Heart left ventricle (tissue), 16 donors: ENCODE results near the gene OR51V1. TPM values are rescaled to one million over a fixed set of nuclear protein-coding genes. Genes with fewer than 3 reads are reported as not detected.
"Not testable (repeated sequence)": the region's sequence is repeated elsewhere in the genome, so short reads cannot be mapped to it uniquely, and the experiment has no call there.

Experiments used
- ATAC-seq, 4 donors: fragments of 200-7000 bp; cut with Tn5 transposase; one replicate each; pipeline ENCODE4 v1.9.1; 2020 to 2022; ENCODE audit warnings: moderate library complexity in 4 of 4, mild to moderate bottlenecking in 3 of 4, moderate number of reproducible peaks in 1 of 4
- DNase-seq, 5 donors: peaks; one replicate each; pipeline ENCODE4 v3.0.0-alpha.2; 2020
- H3K27ac ChIP-seq, 12 donors: fragments of 200-600 bp; sonication (generic) in 4 of 12; one replicate each; pipeline versions ENCODE4 v1.5.0 to v1.8.0; 2016 to 2022; ENCODE audit warnings: mild to moderate bottlenecking in 2 of 12
- H3K27me3 ChIP-seq, 9 donors: fragments of 200-600 bp; sonication (generic) in 2 of 9; one replicate each; pipeline versions ENCODE4 v1.5.1 to v1.8.0; 2016 to 2022; ENCODE audit warnings: mild to moderate bottlenecking in 3 of 9
- H3K36me3 ChIP-seq, 9 donors: fragments of 200-600 bp; sonication (generic) in 2 of 9; one replicate each; pipeline versions ENCODE4 v1.5.0 to v1.8.0; 2018 to 2022; ENCODE audit warnings: mild to moderate bottlenecking in 2 of 9
- H3K4me1 ChIP-seq, 12 donors: fragments of 200-600 bp; sonication (generic) in 4 of 12; one replicate each; pipeline versions ENCODE4 v1.5.0 to v1.8.0; 2016 to 2022; ENCODE audit warnings: mild to moderate bottlenecking in 3 of 12
- H3K4me3 ChIP-seq, 12 donors: fragments of 200-600 bp; sonication (generic) in 4 of 12; one replicate each; pipeline versions ENCODE4 v1.5.0 to v1.8.0; 2017 to 2022; ENCODE audit warnings: mild to moderate bottlenecking in 9 of 12, moderate library complexity in 4 of 12
- H3K9me3 ChIP-seq, 12 donors: fragments of 200-600 bp; sonication (generic) in 4 of 12; one replicate each; pipeline versions ENCODE4 v1.5.0 to v1.8.0; 2016 to 2022; ENCODE audit warnings: mild to moderate bottlenecking in 1 of 12
- CTCF ChIP-seq, 12 donors: fragments of 200-600 bp; sonication (generic) in 4 of 12; IDR thresholded peaks; one replicate each; pipeline versions ENCODE4 v1.5.0 to v1.8.0; 2018 to 2022; ENCODE audit warnings: antibody characterized with exemption in 12 of 12, mild to moderate bottlenecking in 5 of 12
- POLR2A ChIP-seq, 2 donors: fragments of 450-650 bp; IDR thresholded peaks; one replicate each; pipeline ENCODE4 v1.6.1; 2017; ENCODE audit warnings: antibody characterized with exemption in 2 of 2, mild to moderate bottlenecking in 2 of 2, moderate library complexity in 2 of 2
- WGBS, 4 donors: extraction: QIAGEN DNeasy Blood & Tissue Kit in 2 of 4; methylation state at CpG; one replicate each; pipeline versions ENCODE4 v1.1.5 to v1.1.7; 2013 to 2018; 5-methylcytosine and 5-hydroxymethylcytosine counted together
- intact Hi-C, 10 donors: fragments of 100-400 bp; cut with DNase I; formaldehyde crosslinking; loops; one replicate each; pipeline versions ENCODE4 v1.11.1 to v1.14.2; 2022
- long read RNA-seq, 3 donors: library from polyadenylated mRNA; unstranded; transcript quantifications; one replicate each; pipeline ENCODE4 v2.0.0, GENCODE V29; 2020 to 2021
- polyA plus RNA-seq, 2 donors: library from polyadenylated mRNA; stranded (reverse); fragments of 200-250 nt; gene quantifications; one replicate each; pipeline ENCODE4 v1.2.3, GENCODE V29; 2013
- total RNA-seq, 9 donors: library from RNA; depleted of rRNA in 2 of 9; stranded (reverse); fragments of >200 nt in 2 of 9; fragmentation: NEBNext Ultra II Directional in 3 of 9; extraction: Animal tissue kit (Norgen Biotek cat#: 25700) in 3 of 9; gene quantifications; one replicate each; pipeline versions ENCODE4 v1.1.0 to v1.2.4, GENCODE V29; 2016 to 2023
- donor health status: ischemic (EF 13 %, LVEDD 7.1; RV severe dilation, severe dysfunction).
- donor health status: healthy with polysubstance abuse.
- donor health status: DM: no; HTN: yes; CAD: no.
- donor health status: DM: no; HTN: no; CAD: no.
- donor health status: ischemic (EF 25% LVEDD 6.9; RV normal size, moderate dysfunction).
- donor health status: ischemic (EF 25% LVEDD 5.7; RV mildly dilated, moderate dysfunction).
- donor health status: healthy.
- donor health status: DM: yes; HTN: yes; CAD: no.
- donor health status: ischemic (EF 35%, LVEDD 5.7; RV mildly dilated, moderate dysfunction).
- donor health status: nonischemic (EF 11% LVEDD 7.7; RV severe dilation, severe dysfunction).
- donor health status: DM: yes; HTN: yes; CAD: no.
- donor health status: PGD.
- donor health status: ischemic (EF 29% LVEDD 5.4; RV normal size, mild dysfunction).
- donor health status: nonischemic (EF 23%, LVEDD 6.1; RV moderate dilation, normal function).

Gene OR51V1
- total RNA-seq (not detected), polyA plus RNA-seq (not detected)
- long read RNA-seq, donor 1: 0 reads
- long read RNA-seq, donor 2: 0 reads
- long read RNA-seq, donor 3: 0 reads

GRCh38 chr11:5200582-5200981, at the start of gene OR51V1:
TSS of gene OR51V1 (minus strand) at chr11:5200682. CDS start at chr11:5200682, 0 bp downstream.
- no peaks in the 10 kb centered on the region for H3K9me3 ChIP-seq
- no peak within 1 kb of the TSS for H3K4me3 ChIP-seq
- ATAC-seq (no peak), DNase-seq (no peak)
- 63 to 85% (median 66%) methylated on average over 1 of the region's 1 CpG for WGBS, 4 donors
- intact Hi-C loops: loop anchor here in 5 of 10 donors (2.0 to 10.0 kb wide), 4 partner anchors 180 to 1162 kb away; partner anchors contain the start of genes OR51M1 (in 3 of the 5) and OR52N2 (in 1 of the 5)
- no peaks in the 10 kb centered on the region for H3K36me3 ChIP-seq
- no peaks in the 10 kb centered on the region for H3K4me1 ChIP-seq
- H3K27me3 ChIP-seq: peaks cover 0 to 4% (median 0%) of the 10 kb centered on the region in 9 donors
- TF ChIP-seq POLR2A (IDR thresholded peaks at IDR 0.05) (no peak), CTCF (IDR thresholded peaks at IDR 0.05) (no peak)
- H3K27ac ChIP-seq: no peak within 1 kb of the TSS

GRCh38 chr11:5249807-5250396, 49.4 kb upstream of the OR51V1 start, which contains the start of gene HBG1:
TSS of gene HBG1 (minus strand) at chr11:5249857. CDS start at chr11:5249804, 53 bp downstream.
- intact Hi-C loops, H3K4me3 ChIP-seq: not testable (repeated sequence)

GRCh38 chr11:5248498-5248897, 48.0 kb upstream of the OR51V1 start:
- 24 to 87% (median 76%) methylated on average over 7 of the region's 7 CpGs for WGBS, 4 donors
- H3K4me1 ChIP-seq, H3K9me3 ChIP-seq, H3K36me3 ChIP-seq, intact Hi-C loops, H3K27me3 ChIP-seq, H3K4me3 ChIP-seq, DNase-seq, ATAC-seq, H3K27ac ChIP-seq: not testable (repeated sequence)

More at GRCh38 chr11:5249807-5250396, 49.4 kb upstream of the OR51V1 start, which contains the start of gene HBG1:
- H3K9me3 ChIP-seq, H3K27ac ChIP-seq, DNase-seq, H3K4me1 ChIP-seq, H3K36me3 ChIP-seq, H3K27me3 ChIP-seq, ATAC-seq: not testable (repeated sequence)
- 61 to 67% (median 63%) methylated on average over 3 to 4 of the region's 9 CpGs for WGBS, 4 donors

GRCh38 chr11:5247472-5248192, 47.1 kb upstream of the OR51V1 start:
- Histone ChIP-seq H3K27me3 (no peaks in the 10 kb centered on the region), H3K36me3 (no peaks in the 10 kb centered on the region), H3K9me3 (no peaks in the 10 kb centered on the region), H3K4me3 (no peak overlapping the region), H3K4me1 (no peaks in the 10 kb centered on the region), H3K27ac (no peak overlapping the region)
- intact Hi-C loops: no loop called here
- no peak for ATAC-seq
- DNase-seq: no peak
- TF ChIP-seq CTCF (IDR thresholded peaks at IDR 0.05) (no peak), POLR2A (IDR thresholded peaks at IDR 0.05) (no peak)
- 75 to 82% (median 78%) methylated on average over 3 of the region's 3 CpGs for WGBS, 4 donors

GRCh38 chr11:5246772-5247471, 46.4 kb upstream of the OR51V1 start:
- Histone ChIP-seq H3K36me3 (no peaks in the 10 kb centered on the region), H3K27ac (no peak overlapping the region), H3K9me3 (no peaks in the 10 kb centered on the region), H3K4me3 (no peak overlapping the region), H3K4me1 (no peaks in the 10 kb centered on the region), H3K27me3 (no peaks in the 10 kb centered on the region)
- intact Hi-C loops: no loop called here
- 64 to 70% (median 68%) methylated on average over 6 of the region's 6 CpGs for WGBS, 4 donors
- ATAC-seq (no peak), DNase-seq (no peak)
- no peak for TF ChIP-seq POLR2A (IDR thresholded peaks at IDR 0.05)
- no peak for TF ChIP-seq CTCF (IDR thresholded peaks at IDR 0.05)
